Measurements from ENCODE around the gene FOXP1. TPM values are rescaled to one million over a fixed set of nuclear protein-coding genes. Genes with fewer than 3 reads are reported as not detected.

The FOXP1 gene
- total and polyA plus RNA-seq, 4 donors, result 4.9 to 35.4 (median 32.0) TPM

DNA sequence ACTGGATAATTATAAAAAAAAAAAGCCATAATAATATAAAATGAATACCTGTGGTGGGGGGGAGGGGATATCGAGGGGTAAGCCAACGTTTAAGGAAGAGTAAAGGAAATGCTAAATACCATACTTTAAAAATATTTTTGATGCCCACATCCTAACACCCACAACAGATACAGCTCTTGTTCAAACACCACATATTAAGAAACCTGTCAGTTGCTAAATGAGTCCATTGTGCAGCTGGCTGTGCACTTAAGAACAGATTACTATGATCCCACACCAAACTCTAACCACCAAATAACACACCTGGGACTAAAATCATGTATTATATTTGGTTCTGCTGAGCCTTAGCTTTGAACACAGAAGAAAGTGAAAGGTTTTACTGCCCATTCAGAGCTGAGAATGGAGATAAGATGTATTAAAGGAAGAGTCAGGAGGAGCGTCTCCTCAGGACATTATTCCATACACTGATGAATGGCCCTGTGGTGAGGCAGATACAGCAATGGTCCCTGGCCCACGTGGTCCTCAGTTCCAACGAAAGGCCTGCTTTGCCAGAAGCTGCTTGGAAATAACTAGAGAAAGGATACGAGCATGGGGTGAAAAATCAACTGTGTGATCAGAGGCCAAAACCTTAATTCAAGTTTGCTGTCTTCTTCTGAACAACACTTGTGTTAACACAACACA lies 515.4 kb downstream of the FOXP1 start:
- Histone ChIP-seq H3K27ac (ENCODE audit: low read depth in 1 of 2, low read length in 2 of 2) (no peak overlapping the region), H3K9ac (ENCODE audit: low read depth in 1 of 2, low read length in 2 of 2) (no peak overlapping the region), H3K9me3 (ENCODE audit: control insufficient read depth in 4 of 4, low read length in 3 of 4) (no peaks in the 10 kb centered on the region), H3K27me3 (ENCODE audit: control insufficient read depth in 4 of 4, insufficient read depth in 4 of 4, low read length in 3 of 4) (no peaks in the 10 kb centered on the region), H3K4me1 (ENCODE audit: control insufficient read depth in 4 of 4, insufficient read depth in 4 of 4, low read length in 3 of 4) (peaks cover 0 to 28% (median 20%) of the 10 kb centered on the region in 4 donors), H3K36me3 (ENCODE audit: control insufficient read depth in 4 of 4, insufficient read depth in 3 of 4, low read depth in 1 of 4, low read length in 3 of 4) (no peaks in the 10 kb centered on the region), H3K4me3 (ENCODE audit: low read depth in 1 of 3, low read length in 3 of 3) (no peak overlapping the region)
- DNase-seq (ENCODE audit: low spot score), result no peak
- WGBS, result 75% methylated on average over 6 of the region's 6 CpGs
- TF ChIP-seq RAD21 (IDR thresholded peaks at IDR 0.05) (no peak), TAF1 (conservative IDR thresholded peaks at IDR 0.05) (no peak), HNF4G (IDR thresholded peaks at IDR 0.05) (no peak), FOXA2 (IDR thresholded peaks at IDR 0.05) (no peak), JUND (IDR thresholded peaks at IDR 0.05) (no peak), MAX (IDR thresholded peaks at IDR 0.05) (no peak), NR2F2 (IDR thresholded peaks at IDR 0.05) (no peak), ZBTB33 (IDR thresholded peaks at IDR 0.05) (no peak), ATF3 (IDR thresholded peaks at IDR 0.05) (no peak), EGR1 (IDR thresholded peaks at IDR 0.05; ENCODE audit: low read depth in 2 of 2) (no peak), REST (IDR thresholded peaks at IDR 0.05) (no peak), FOXA1 (IDR thresholded peaks at IDR 0.05) (no peak), GABPA (IDR thresholded peaks at IDR 0.05 in 1 of 2, conservative IDR thresholded peaks at IDR 0.05 in 1 of 2) (no peak), RXRA (IDR thresholded peaks at IDR 0.05) (no peak), YY1 (IDR thresholded peaks at IDR 0.05) (no peak), HNF4A (conservative IDR thresholded peaks at IDR 0.05) (no peak), SP1 (IDR thresholded peaks at IDR 0.05) (no peak)
- TF ChIP-seq, protein P1, sequence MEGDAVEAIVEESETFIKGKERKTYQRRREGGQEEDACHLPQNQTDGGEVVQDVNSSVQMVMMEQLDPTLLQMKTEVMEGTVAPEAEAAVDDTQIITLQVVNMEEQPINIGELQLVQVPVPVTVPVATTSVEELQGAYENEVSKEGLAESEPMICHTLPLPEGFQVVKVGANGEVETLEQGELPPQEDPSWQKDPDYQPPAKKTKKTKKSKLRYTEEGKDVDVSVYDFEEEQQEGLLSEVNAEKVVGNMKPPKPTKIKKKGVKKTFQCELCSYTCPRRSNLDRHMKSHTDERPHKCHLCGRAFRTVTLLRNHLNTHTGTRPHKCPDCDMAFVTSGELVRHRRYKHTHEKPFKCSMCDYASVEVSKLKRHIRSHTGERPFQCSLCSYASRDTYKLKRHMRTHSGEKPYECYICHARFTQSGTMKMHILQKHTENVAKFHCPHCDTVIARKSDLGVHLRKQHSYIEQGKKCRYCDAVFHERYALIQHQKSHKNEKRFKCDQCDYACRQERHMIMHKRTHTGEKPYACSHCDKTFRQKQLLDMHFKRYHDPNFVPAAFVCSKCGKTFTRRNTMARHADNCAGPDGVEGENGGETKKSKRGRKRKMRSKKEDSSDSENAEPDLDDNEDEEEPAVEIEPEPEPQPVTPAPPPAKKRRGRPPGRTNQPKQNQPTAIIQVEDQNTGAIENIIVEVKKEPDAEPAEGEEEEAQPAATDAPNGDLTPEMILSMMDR (IDR thresholded peaks at IDR 0.05; ENCODE audit: low read depth, low read length, missing input control), result no peak
